OCI-LY7 (cell line): ENCODE measurements around the gene RTEL1.

ENCODE experiments used
- EZH2phosphoT487 ChIP-seq: fragments of 200-600 bp; sonication (generic); IDR thresholded peaks from 2 replicates; pipeline ENCODE4 v1.6.1; 2018; ENCODE audit warnings: low read depth, borderline replicate concordance, mild to moderate bottlenecking, mixed run types, antibody characterized with exemption, low read length, moderate library complexity, mixed read lengths
- TF ChIP-seq, protein P1 (sequence below): fragments of 200-600 bp; sonication (generic); conservative IDR thresholded peaks from 2 replicates; pipeline ENCODE4 v1.5.1; 2014; ENCODE audit warnings: mild to moderate bottlenecking, antibody characterized with exemption, low read length, moderate library complexity, mixed read lengths

DNA sequence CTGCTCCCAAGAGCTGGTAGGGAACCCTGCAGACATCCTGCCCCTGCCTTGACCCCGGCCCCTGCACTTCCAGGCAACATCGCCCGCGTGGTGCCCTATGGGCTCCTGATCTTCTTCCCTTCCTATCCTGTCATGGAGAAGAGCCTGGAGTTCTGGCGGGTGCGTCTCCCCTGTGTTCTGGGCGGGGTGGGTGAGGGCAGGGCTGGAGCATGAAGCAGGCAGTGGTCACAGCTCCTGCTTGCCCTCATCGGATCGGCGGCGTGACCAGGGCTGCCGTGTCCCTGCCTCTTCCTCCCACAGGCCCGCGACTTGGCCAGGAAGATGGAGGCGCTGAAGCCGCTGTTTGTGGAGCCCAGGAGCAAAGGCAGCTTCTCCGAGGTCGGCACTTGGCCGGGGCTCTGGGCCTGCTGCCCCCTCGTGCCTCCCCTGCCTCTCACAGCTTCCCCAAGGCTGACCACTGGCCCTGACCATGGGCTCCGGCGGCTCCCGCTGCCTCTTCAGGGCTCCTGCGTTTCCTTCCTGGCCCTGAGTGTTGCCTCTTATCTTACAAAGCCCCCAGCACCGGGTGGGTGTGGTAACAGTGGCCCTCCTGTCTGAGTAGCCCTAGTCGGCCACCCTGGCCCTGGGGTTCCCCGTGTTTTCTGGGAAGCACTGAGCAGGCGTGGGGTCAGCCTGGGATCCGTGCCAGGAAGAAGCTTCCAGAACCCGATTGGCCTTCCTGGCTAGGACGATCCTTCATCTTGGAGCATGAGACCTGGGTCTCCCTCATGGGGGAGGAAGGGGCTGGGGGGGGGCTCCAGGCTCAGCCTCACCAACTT lies 30.3 kb downstream of the RTEL1 start:
- TF ChIP-seq, protein P1, sequence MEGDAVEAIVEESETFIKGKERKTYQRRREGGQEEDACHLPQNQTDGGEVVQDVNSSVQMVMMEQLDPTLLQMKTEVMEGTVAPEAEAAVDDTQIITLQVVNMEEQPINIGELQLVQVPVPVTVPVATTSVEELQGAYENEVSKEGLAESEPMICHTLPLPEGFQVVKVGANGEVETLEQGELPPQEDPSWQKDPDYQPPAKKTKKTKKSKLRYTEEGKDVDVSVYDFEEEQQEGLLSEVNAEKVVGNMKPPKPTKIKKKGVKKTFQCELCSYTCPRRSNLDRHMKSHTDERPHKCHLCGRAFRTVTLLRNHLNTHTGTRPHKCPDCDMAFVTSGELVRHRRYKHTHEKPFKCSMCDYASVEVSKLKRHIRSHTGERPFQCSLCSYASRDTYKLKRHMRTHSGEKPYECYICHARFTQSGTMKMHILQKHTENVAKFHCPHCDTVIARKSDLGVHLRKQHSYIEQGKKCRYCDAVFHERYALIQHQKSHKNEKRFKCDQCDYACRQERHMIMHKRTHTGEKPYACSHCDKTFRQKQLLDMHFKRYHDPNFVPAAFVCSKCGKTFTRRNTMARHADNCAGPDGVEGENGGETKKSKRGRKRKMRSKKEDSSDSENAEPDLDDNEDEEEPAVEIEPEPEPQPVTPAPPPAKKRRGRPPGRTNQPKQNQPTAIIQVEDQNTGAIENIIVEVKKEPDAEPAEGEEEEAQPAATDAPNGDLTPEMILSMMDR: no peak
- no peak for TF ChIP-seq EZH2phosphoT487
